HCT116 (cell line): Measurements from ENCODE around the gene LAMTOR5. TPM values are rescaled to one million over a fixed set of nuclear protein-coding genes. Genes with fewer than 3 reads are reported as not detected.
"Not testable (repeated sequence)": the region's sequence is repeated elsewhere in the genome, so short reads cannot be mapped to it uniquely, and the experiment has no call there.

Source experiments
- ATAC-seq: fragments of 200-7000 bp; cut with Tn5 transposase; 2 replicates; pipeline ENCODE4 v1.9.1; 2020; ENCODE audit warnings: mild to moderate bottlenecking, moderate library complexity
- BruUV-seq: library from RNA; stranded (reverse); fragments of 400-500 nt; replicated peaks from 2 replicates; lab custom pipeline; 2021; lab: Mats Ljungman, UMichigan
- CTCF ChIA-PET: fragments of 300-600 bp; sonication (Branson Sonifier 250); formaldehyde crosslinking; loops from one replicate; lab custom pipeline; 2021; ENCODE audit warnings: antibody characterized with exemption; lab: Charles Lee
- POLR2A ChIA-PET: fragments of 300-600, 350-600 bp; sonication (Branson Sonifier 250); formaldehyde crosslinking; loops from one replicate; lab custom pipeline; 2021; ENCODE audit warnings: antibody characterized with exemption; lab: Charles Lee
- RAD21 ChIA-PET, 2 experiments: fragments of 300-600 bp; sonication (Branson Sonifier 250); formaldehyde crosslinking; loops; one replicate each; lab custom pipeline; 2023; ENCODE audit warnings: low total read pairs in 2 of 2; ENCODE audit not compliant: uncharacterized antibody in 2 of 2, unreplicated experiment in 2 of 2, low non-redundant PET in 1 of 2; lab: Charles Lee
- DNase-seq: peaks from one replicate; pipeline ENCODE4 v3.0.0-alpha.2; 2010; ENCODE audit warnings: low read depth, low spot score
- H2AFZ ChIP-seq: fragments of 200-600 bp; shearing (Covaris generic), sonication (generic); 2 replicates; pipeline ENCODE4 v1.6.1; 2017; ENCODE audit warnings: low read depth, mixed run types, mixed read lengths, antibody characterized with exemption, low read length; ENCODE audit not compliant: poor library complexity, severe bottlenecking
- H3K27ac ChIP-seq: 2 replicates; pipeline ENCODE4 v1.5.1; 2012; ENCODE audit warnings: low read depth, low read length
- H3K27me3 ChIP-seq: fragments of 200-600 bp; sonication (generic); 2 replicates; pipeline ENCODE4 v1.6.1; 2016; ENCODE audit warnings: mixed run types, low read length, mixed read lengths; ENCODE audit not compliant: insufficient read depth
- H3K36me3 ChIP-seq, 2 experiments: fragments of 200-500 bp in 1 of 2; fragments of 200-600 bp in 1 of 2; sonication (Bioruptor generic) in 1 of 2; sonication (generic) in 1 of 2; 2 replicates each; pipeline versions ENCODE4 v1.5.1 to v1.6.1; 2014 to 2016; ENCODE audit warnings: low read length in 2 of 2, inconsistent platforms in 1 of 2, mixed read lengths in 1 of 2, mixed run types in 1 of 2; ENCODE audit not compliant: insufficient read depth in 2 of 2, control insufficient read depth in 1 of 2
- H3K4me1 ChIP-seq, 2 experiments: fragments of 200-600 bp in 1 of 2; sonication (generic) in 1 of 2; 2 replicates each; pipeline versions ENCODE4 v1.5.1 to v1.6.1; 2012 to 2017; ENCODE audit warnings: low read length in 2 of 2, inconsistent platforms in 1 of 2, mild to moderate bottlenecking in 1 of 2, mixed read lengths in 1 of 2, mixed run types in 1 of 2, moderate library complexity in 1 of 2; ENCODE audit not compliant: insufficient read depth in 2 of 2, control insufficient read depth in 1 of 2
- H3K4me2 ChIP-seq: fragments of 200-600 bp; sonication (generic); 2 replicates; pipeline ENCODE4 v1.6.1; 2017; ENCODE audit warnings: mixed run types, low read length, mixed read lengths
- H3K4me3 ChIP-seq, 2 experiments: fragments of 200-600 bp in 1 of 2; sonication (generic) in 1 of 2; replicated peaks in 1 of 2; 2 replicates each; pipeline ENCODE4 v1.5.1; 2011 to 2016; ENCODE audit warnings: low read length in 2 of 2, control low read depth in 1 of 2, low read depth in 1 of 2, mild to moderate bottlenecking in 1 of 2, mixed read lengths in 1 of 2, mixed run types in 1 of 2
- H3K79me2 ChIP-seq: fragments of 200-600 bp; sonication (generic); 2 replicates; pipeline ENCODE4 v1.6.1; 2017; ENCODE audit warnings: mild to moderate bottlenecking, mixed run types, low read length, moderate library complexity, mixed read lengths; ENCODE audit not compliant: insufficient read depth
- H3K9ac ChIP-seq: fragments of 200-600 bp; sonication (generic); 2 replicates; pipeline ENCODE4 v1.6.1; 2016; ENCODE audit warnings: low read length, mixed read lengths
- H3K9me2 ChIP-seq: fragments of 200-600 bp; sonication (generic), shearing (Covaris generic); 2 replicates; pipeline ENCODE4 v1.6.1; 2017; ENCODE audit warnings: mixed run types, mild to moderate bottlenecking, moderate library complexity; ENCODE audit not compliant: insufficient read depth
- H3K9me3 ChIP-seq, 2 experiments: fragments of 200-500 bp in 1 of 2; fragments of 200-600 bp in 1 of 2; sonication (Bioruptor generic) in 1 of 2; sonication (generic) in 1 of 2; 2 replicates each; pipeline ENCODE4 v1.6.1; 2014 to 2017; ENCODE audit warnings: low read length in 2 of 2, mixed read lengths in 2 of 2, inconsistent platforms in 1 of 2, low read depth in 1 of 2, mild to moderate bottlenecking in 1 of 2, mixed run types in 1 of 2, moderate library complexity in 1 of 2; ENCODE audit not compliant: control insufficient read depth in 1 of 2, insufficient read depth in 1 of 2
- H4K20me1 ChIP-seq: fragments of 200-600 bp; sonication (generic), shearing (Covaris generic); 2 replicates; pipeline ENCODE4 v1.6.1; 2017; ENCODE audit warnings: mixed run types, mild to moderate bottlenecking, moderate library complexity; ENCODE audit not compliant: insufficient read depth
- CTCF ChIP-seq, 3 experiments: fragments of 200-600 bp in 1 of 3; sonication (generic) in 1 of 3; IDR thresholded peaks in 2 of 3; conservative IDR thresholded peaks in 1 of 3; 2 replicates each; pipeline ENCODE4 v1.5.1; 2012 to 2017; ENCODE audit warnings: low read depth in 2 of 3, low read length in 2 of 3, antibody characterized with exemption in 1 of 3, borderline replicate concordance in 1 of 3, control low read depth in 1 of 3, mild to moderate bottlenecking in 1 of 3, mixed read lengths in 1 of 3, mixed run types in 1 of 3, moderate library complexity in 1 of 3; ENCODE audit not compliant: insufficient read depth in 1 of 3
- EGR1 ChIP-seq: IDR thresholded peaks from 2 replicates; pipeline ENCODE4 v1.6.1; 2012; ENCODE audit warnings: low read depth
- EZH2 ChIP-seq: fragments of 200-600 bp; sonication (generic); IDR thresholded peaks from 2 replicates; pipeline ENCODE4 v1.6.1; 2017; ENCODE audit warnings: antibody characterized with exemption, mixed run types
- EZH2phosphoT487 ChIP-seq: fragments of 200-600 bp; IDR thresholded peaks from 2 replicates; pipeline ENCODE4 v1.6.1; 2018; ENCODE audit warnings: antibody characterized with exemption, borderline replicate concordance
- FOSL1 ChIP-seq: IDR thresholded peaks from 2 replicates; pipeline ENCODE4 v1.6.1; 2012; ENCODE audit warnings: low read depth
- JUND ChIP-seq: IDR thresholded peaks from 2 replicates; pipeline ENCODE4 v1.6.1; 2012
- MAX ChIP-seq: IDR thresholded peaks from 2 replicates; pipeline ENCODE4 v1.6.1; 2012
- POLR2A ChIP-seq: IDR thresholded peaks from 2 replicates; pipeline ENCODE4 v1.7.0; 2011; ENCODE audit warnings: borderline replicate concordance; ENCODE audit not compliant: insufficient read depth, insufficient read length; ENCODE audit errors: extremely low read depth
- POLR2AphosphoS5 ChIP-seq: IDR thresholded peaks from 2 replicates; pipeline ENCODE4 v1.6.1; 2011; ENCODE audit warnings: mild to moderate bottlenecking, low read depth, low read length, moderate library complexity
- SIN3A ChIP-seq: IDR thresholded peaks from 2 replicates; pipeline ENCODE4 v1.6.1; 2012; ENCODE audit warnings: low read depth
- SRF ChIP-seq: IDR thresholded peaks from 2 replicates; pipeline ENCODE4 v1.6.1; 2012; ENCODE audit warnings: low read depth
- TCF7L2 ChIP-seq: IDR thresholded peaks from 2 replicates; pipeline ENCODE4 v1.7.0; 2011; ENCODE audit warnings: borderline replicate concordance, inconsistent platforms; ENCODE audit not compliant: insufficient read depth, insufficient read length; ENCODE audit errors: extremely low read depth
- ZFX ChIP-seq: fragments of 450-650 bp; IDR thresholded peaks from 2 replicates; pipeline ENCODE4 v1.6.1; 2017
- intact Hi-C: fragments of 100-400 bp; cut with micrococcal nuclease; formaldehyde crosslinking; loops from 2 replicates; pipeline ENCODE4 v1.10.0; 2022
- total RNA-seq: library from RNA; stranded (reverse); gene quantifications from one replicate; pipeline ENCODE4 v1.2.1, GENCODE V29; 2021; ENCODE audit not compliant: unreplicated experiment
- TF ChIP-seq, protein P1 (sequence below): IDR thresholded peaks from 2 replicates; pipeline ENCODE4 v1.6.1; 2011; ENCODE audit warnings: mild to moderate bottlenecking, low read length, moderate library complexity; ENCODE audit not compliant: insufficient replicate concordance; ENCODE audit errors: extremely low read depth

Gene LAMTOR5
- total RNA-seq, 1 experiment from 2014 or later = 137 TPM

GRCh38 chr1:110440877-110441276, 33.4 kb upstream of the LAMTOR5 start:
- H3K4me3 ChIP-seq = no peak overlapping the region
- H3K36me3 ChIP-seq = no peaks in the 10 kb centered on the region
- peaks cover 11 to 17% of the 10 kb centered on the region in 2 experiments for H3K4me1 ChIP-seq
- H3K27me3 ChIP-seq = no peaks in the 10 kb centered on the region
- H3K79me2 ChIP-seq = no peaks in the 10 kb centered on the region
- CTCF ChIA-PET = no interaction called here
- TF ChIP-seq EZH2 = no peak
- TF ChIP-seq, protein P1, sequence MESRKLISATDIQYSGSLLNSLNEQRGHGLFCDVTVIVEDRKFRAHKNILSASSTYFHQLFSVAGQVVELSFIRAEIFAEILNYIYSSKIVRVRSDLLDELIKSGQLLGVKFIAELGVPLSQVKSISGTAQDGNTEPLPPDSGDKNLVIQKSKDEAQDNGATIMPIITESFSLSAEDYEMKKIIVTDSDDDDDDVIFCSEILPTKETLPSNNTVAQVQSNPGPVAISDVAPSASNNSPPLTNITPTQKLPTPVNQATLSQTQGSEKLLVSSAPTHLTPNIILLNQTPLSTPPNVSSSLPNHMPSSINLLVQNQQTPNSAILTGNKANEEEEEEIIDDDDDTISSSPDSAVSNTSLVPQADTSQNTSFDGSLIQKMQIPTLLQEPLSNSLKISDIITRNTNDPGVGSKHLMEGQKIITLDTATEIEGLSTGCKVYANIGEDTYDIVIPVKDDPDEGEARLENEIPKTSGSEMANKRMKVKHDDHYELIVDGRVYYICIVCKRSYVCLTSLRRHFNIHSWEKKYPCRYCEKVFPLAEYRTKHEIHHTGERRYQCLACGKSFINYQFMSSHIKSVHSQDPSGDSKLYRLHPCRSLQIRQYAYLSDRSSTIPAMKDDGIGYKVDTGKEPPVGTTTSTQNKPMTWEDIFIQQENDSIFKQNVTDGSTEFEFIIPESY = no peak
- TF ChIP-seq EGR1 = no peak
- no peak for TF ChIP-seq MAX
- TF ChIP-seq JUND = no peak
- TF ChIP-seq FOSL1 = no peak
- TF ChIP-seq SRF = no peak
- no peak for TF ChIP-seq CTCF (IDR thresholded peaks at IDR 0.05 in 2 of 3, conservative IDR thresholded peaks at IDR 0.05 in 1 of 3; ENCODE audit: borderline replicate concordance in 1 of 3, insufficient read depth in 1 of 3, low read depth in 2 of 3, low read length in 2 of 3)
- no peak for TF ChIP-seq POLR2AphosphoS5
- no peak for TF ChIP-seq POLR2A
- TF ChIP-seq SIN3A = no peak
- no peak for TF ChIP-seq ZFX
- TF ChIP-seq EZH2phosphoT487 = no peak
- TF ChIP-seq TCF7L2 = no peak
- RAD21 ChIA-PET = no interaction called here
- intact Hi-C loops = no loop called here
- POLR2A ChIA-PET = no interaction called here
- no peak overlapping the region for H3K4me2 ChIP-seq
- no peak overlapping the region for H3K27ac ChIP-seq
- no peaks in the 10 kb centered on the region for H3K9me2 ChIP-seq
- H2AFZ ChIP-seq = no peak overlapping the region
- no peaks in the 10 kb centered on the region for H4K20me1 ChIP-seq
- ATAC-seq (no peak), DNase-seq (no peak)
- H3K9me3 ChIP-seq = no peaks in the 10 kb centered on the region
- BruUV-seq = no TSS peak
- H3K9ac ChIP-seq = no peak overlapping the region

DNA sequence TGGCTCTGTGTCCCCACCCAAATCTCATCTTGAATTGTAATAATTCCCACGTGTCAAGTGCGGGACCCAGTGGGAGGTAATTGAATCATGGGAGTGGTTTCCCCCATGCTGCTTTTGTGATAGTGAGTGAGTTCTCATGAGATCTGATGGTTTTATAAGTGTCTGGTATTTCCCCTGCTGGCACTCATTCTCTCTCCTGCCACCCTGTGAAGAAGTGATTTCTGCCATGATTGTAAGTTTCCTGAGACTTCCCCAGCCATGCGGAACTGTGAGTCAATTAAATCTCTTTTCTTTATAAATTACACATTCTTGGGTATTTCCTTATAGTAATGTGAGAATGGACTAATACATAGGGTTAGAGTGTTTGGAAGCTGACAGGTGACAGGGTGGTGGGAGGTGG, 32.4 kb upstream of the LAMTOR5 start:
- POLR2A ChIA-PET, H3K27ac ChIP-seq, H3K4me3 ChIP-seq, CTCF ChIA-PET, H3K9me3 ChIP-seq, H3K9ac ChIP-seq, H3K36me3 ChIP-seq, H3K9me2 ChIP-seq, DNase-seq, ATAC-seq, H3K27me3 ChIP-seq, RAD21 ChIA-PET, H3K79me2 ChIP-seq, H2AFZ ChIP-seq, H4K20me1 ChIP-seq, intact Hi-C loops, H3K4me2 ChIP-seq, BruUV-seq: not testable (repeated sequence)
- H3K4me1 ChIP-seq = peaks cover 11 to 22% of the 10 kb centered on the region in 2 experiments
